SJCRH30 (cell line): ENCODE measurements around the gene PPP1R15B. TPM values are rescaled to one million over a fixed set of nuclear protein-coding genes. Genes with fewer than 3 reads are reported as not detected.
A peak's percentile ranks its signal among the peaks of the same experiment; 100 is the strongest.

Source experiments
- DNase-seq, 2 experiments: peaks; one replicate each; pipeline ENCODE4 v3.0.0-alpha.2; 2015 to 2020
- H3K27ac ChIP-seq: fragments of 250-450 bp; sonication (Bioruptor Pico); 2 replicates; pipeline ENCODE4 v1.5.1; 2020; ENCODE audit warnings: mild to moderate bottlenecking, moderate library complexity
- H3K27me3 ChIP-seq: fragments of 250-450 bp; sonication (Bioruptor Pico); 2 replicates; pipeline ENCODE4 v1.5.1; 2020; ENCODE audit warnings: mild to moderate bottlenecking, moderate library complexity
- H3K36me3 ChIP-seq: fragments of 250-450 bp; sonication (Bioruptor Pico); 2 replicates; pipeline ENCODE4 v1.5.1; 2020; ENCODE audit warnings: mild to moderate bottlenecking, moderate library complexity
- H3K4me1 ChIP-seq: fragments of 250-450 bp; sonication (Bioruptor Pico); 2 replicates; pipeline ENCODE4 v1.5.1; 2020; ENCODE audit warnings: mild to moderate bottlenecking, moderate library complexity
- H3K4me3 ChIP-seq: fragments of 250-450 bp; sonication (Bioruptor Pico); 2 replicates; pipeline ENCODE4 v1.5.1; 2020; ENCODE audit warnings: mild to moderate bottlenecking, moderate library complexity
- H3K9me3 ChIP-seq: fragments of 250-450 bp; sonication (Bioruptor Pico); replicated peaks from 2 replicates; pipeline ENCODE4 v1.5.1; 2020; ENCODE audit warnings: mild to moderate bottlenecking, moderate library complexity
- total RNA-seq: library from RNA; depleted of rRNA; stranded (reverse); fragments of >200 nt; shearing (Covaris generic); gene quantifications from 2 replicates; pipeline ENCODE4 v1.2.3, GENCODE V29; 2014; rRNA removed

Gene PPP1R15B
- total RNA-seq: 67.6 and 71.4 TPM in 2 replicates

DNA sequence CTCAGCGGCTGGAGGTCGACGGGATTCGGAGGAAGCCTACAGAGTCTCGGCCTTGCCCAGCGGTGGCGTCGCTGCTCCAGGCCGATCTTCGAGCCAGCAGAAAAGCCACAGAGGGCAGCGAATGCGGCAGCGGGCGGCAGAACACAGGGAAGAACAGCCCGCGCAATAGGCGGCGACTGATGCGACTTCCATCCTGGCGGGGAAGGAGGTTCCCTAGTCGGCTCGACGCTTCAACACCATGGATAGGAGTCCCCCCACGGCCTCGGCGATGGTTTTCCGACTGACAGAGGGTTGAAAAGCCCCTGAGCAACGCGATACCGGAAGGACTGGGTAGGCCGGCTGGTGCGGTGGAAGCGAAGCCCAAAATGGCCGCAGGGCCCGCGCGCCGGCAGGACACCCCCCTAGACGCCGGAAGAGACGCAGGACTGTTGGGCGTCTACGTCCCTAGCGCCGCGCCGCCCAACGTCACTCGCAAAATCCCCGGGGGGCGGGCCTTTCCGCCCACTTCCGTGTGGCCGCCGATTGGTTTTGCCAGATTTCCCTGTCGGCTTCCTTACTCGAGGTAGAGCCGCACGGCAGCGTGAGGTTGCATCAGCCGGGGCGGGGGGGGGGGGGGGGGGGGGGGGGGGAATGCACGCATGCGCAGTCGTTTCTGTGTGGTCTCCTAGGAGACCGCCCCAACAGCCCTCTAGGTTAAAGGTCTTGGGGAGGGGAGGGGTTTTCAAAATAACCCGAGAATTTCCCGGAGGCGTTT, at the start of gene PPP1R15B:
Gene PPP1R15B (minus strand): TSS at position 367 of the 754 bp plus-strand sequence. CDS start 406 bp downstream, outside the sequence.
- H3K4me1 ChIP-seq: no peaks in the 10 kb centered on the region
- H3K27ac ChIP-seq: peak within 1 kb of the TSS; percentile 83
- no peaks in the 10 kb centered on the region for H3K9me3 ChIP-seq
- H3K36me3 ChIP-seq: peaks cover 27% of the 10 kb centered on the region
- DNase-seq: peak; percentile 99
- peak within 1 kb of the TSS; percentile 96 for H3K4me3 ChIP-seq
- no peaks in the 10 kb centered on the region for H3K27me3 ChIP-seq

- Histone ChIP-seq H3K4me1 (peaks cover 23% of the 10 kb centered on the region), H3K4me3 (no peak overlapping the region), H3K36me3 (no peaks in the 10 kb centered on the region), H3K27ac (no peak overlapping the region), H3K9me3 (no peaks in the 10 kb centered on the region; the same call in 1 of the 2 replicates), H3K27me3 (no peaks in the 10 kb centered on the region)
- DNase-seq: no peak
These were observed 48.7 kb upstream of the PPP1R15B start for GRCh38 chr1:204460346-204460745.

GRCh38 chr1:204459706-204460105, 48.1 kb upstream of the PPP1R15B start:
- no peaks in the 10 kb centered on the region for H3K27me3 ChIP-seq
- H3K27ac ChIP-seq: no peak overlapping the region
- H3K4me1 ChIP-seq: peaks cover 17% of the 10 kb centered on the region
- H3K9me3 ChIP-seq: no peaks in the 10 kb centered on the region; the same call in 1 of the 2 replicates
- H3K4me3 ChIP-seq: no peak overlapping the region
- no peaks in the 10 kb centered on the region for H3K36me3 ChIP-seq
- no peak for DNase-seq

GRCh38 chr1:204457666-204458065, 46.0 kb upstream of the PPP1R15B start:
- Histone ChIP-seq H3K4me3 (no peak overlapping the region), H3K36me3 (no peaks in the 10 kb centered on the region), H3K9me3 (no peaks in the 10 kb centered on the region; the same call in 1 of the 2 replicates), H3K27me3 (no peaks in the 10 kb centered on the region), H3K27ac (no peak overlapping the region), H3K4me1 (peaks cover 9% of the 10 kb centered on the region; the same call in 1 of the 2 replicates)
- DNase-seq: no peak

DNA sequence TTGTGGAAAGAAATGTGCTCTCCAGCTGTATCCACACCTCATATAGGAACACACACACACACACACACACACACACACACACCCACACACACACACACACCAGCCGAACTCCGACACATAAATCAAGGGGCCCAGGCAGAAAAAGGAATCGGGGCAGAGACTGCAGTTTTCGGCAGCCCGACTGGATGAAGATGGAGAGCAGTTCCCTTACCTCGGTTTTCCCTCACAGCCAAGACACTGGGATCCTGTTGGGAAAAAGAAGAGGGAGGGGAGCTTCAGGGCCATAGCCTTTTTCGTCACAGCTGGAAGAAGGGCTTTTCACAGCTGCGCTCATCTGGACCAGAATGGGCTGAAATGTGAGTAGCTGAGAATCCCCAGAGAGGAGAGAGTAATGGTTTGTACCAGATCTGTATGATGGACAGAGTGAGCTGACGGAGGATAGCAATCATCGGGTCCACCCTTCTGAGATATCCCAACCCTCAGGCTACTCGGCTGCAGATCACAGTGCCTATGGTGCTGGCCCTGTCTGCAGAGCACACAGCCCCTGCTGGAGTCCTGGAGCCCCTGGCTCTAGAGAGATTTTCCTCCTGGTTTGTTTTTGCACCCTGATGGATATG, 45.3 kb upstream of the PPP1R15B start:
- H3K4me1 ChIP-seq: peaks cover 9% of the 10 kb centered on the region; the same call in 1 of the 2 replicates

DNA sequence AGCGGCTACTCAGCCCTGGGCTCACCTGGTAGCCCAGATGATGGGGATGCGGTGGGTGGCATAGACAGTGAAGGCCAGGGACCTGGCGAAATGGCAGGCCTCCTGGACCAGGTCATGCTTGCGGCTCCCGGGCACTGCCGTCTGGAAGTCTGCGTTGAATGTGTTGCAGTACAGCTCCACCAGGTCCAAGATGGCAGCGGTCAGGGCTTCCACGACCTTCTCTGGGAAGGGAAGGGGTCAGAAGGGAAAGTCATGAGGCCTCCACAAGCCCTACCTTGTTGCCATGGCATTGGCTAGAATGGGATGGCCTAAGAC, 44.2 kb upstream of the PPP1R15B start:
- H3K27me3 ChIP-seq: no peaks in the 10 kb centered on the region
- H3K4me1 ChIP-seq: peaks cover 9% of the 10 kb centered on the region; the same call in 1 of the 2 replicates
- no peak overlapping the region for H3K27ac ChIP-seq
- no peaks in the 10 kb centered on the region; the same call in 1 of the 2 replicates for H3K9me3 ChIP-seq
- no peaks in the 10 kb centered on the region for H3K36me3 ChIP-seq
- H3K4me3 ChIP-seq: no peak overlapping the region
- DNase-seq: no peak

More for the DNA sequence above, 45.3 kb upstream of the PPP1R15B start:
- DNase-seq: peak; percentile 50 to 75
- Histone ChIP-seq H3K36me3 (no peaks in the 10 kb centered on the region), H3K9me3 (no peaks in the 10 kb centered on the region; the same call in 1 of the 2 replicates), H3K27ac (no peak overlapping the region), H3K27me3 (no peaks in the 10 kb centered on the region), H3K4me3 (no peak overlapping the region)

GRCh38 chr1:204455063-204455830, 43.6 kb upstream of the PPP1R15B start:
- no peaks in the 10 kb centered on the region; the same call in 1 of the 2 replicates for H3K9me3 ChIP-seq
- H3K27me3 ChIP-seq: no peaks in the 10 kb centered on the region
- no peak for DNase-seq
- no peak overlapping the region for H3K4me3 ChIP-seq
- H3K36me3 ChIP-seq: no peaks in the 10 kb centered on the region
- peaks cover 9% of the 10 kb centered on the region; the same call in 1 of the 2 replicates for H3K4me1 ChIP-seq
- no peak overlapping the region for H3K27ac ChIP-seq

DNA sequence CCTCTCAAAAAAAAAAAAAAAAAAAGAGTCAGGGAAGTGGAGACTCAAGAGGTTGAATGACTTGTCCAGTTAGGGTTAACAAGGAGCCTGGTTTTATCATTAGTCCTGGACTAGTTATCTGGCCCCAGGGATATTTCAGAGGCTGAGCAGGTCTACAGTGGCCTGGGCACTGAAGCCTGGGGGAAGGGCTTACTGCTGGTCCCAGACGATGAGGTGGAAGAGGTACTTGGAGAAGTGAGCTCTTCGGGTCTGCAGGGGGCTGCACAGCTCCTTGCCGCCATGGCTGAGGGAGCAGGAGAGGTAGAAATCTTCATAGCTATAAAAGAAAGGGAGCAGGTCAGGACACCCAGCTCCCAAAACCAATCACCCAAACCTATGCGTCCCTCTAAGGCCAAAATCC, 42.9 kb upstream of the PPP1R15B start:
- no peaks in the 10 kb centered on the region for H3K36me3 ChIP-seq
- H3K9me3 ChIP-seq: no peaks in the 10 kb centered on the region; the same call in 1 of the 2 replicates
- no peak overlapping the region for H3K27ac ChIP-seq
- H3K4me3 ChIP-seq: no peak overlapping the region
- no peak for DNase-seq
- no peaks in the 10 kb centered on the region for H3K27me3 ChIP-seq
- peaks cover 9% of the 10 kb centered on the region; the same call in 1 of the 2 replicates for H3K4me1 ChIP-seq

DNA sequence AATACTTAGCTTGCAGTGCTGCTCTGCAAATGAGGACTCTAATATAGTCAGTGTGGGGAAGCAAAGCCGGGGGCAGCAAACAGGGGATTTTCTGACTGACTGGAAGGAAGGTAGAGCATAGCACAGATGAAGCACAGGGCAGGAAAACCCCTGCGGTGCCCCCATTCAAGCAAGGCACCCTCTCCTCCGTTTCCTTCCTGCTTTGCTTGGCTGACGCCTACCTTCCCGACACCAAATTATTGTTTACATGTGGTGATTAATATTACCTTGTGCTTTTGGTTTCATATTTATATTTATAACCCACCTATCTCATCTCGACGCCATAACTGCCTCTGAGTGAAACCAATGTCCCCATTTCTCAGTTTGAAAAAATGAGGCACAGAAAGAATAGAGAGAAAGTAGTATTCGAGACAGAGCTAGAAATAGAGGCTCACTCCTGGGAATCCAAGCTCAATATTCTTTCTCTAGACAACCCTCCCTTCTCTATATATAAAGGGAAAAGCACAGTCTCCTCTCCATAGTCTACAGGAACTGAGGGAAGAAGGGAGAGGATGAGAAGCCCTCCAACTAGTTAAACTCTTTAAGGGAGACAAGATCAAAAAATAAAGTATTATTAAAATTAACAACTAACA, 41.6 kb upstream of the PPP1R15B start:
- H3K4me1 ChIP-seq: peaks cover 9% of the 10 kb centered on the region; the same call in 1 of the 2 replicates
- no peak overlapping the region for H3K27ac ChIP-seq
- no peaks in the 10 kb centered on the region; the same call in 1 of the 2 replicates for H3K9me3 ChIP-seq

GRCh38 chr1:204451352-204452124, 39.9 kb upstream of the PPP1R15B start:
- no peaks in the 10 kb centered on the region for H3K27me3 ChIP-seq
- H3K4me1 ChIP-seq: peaks cover 7% of the 10 kb centered on the region
- DNase-seq: no peak
- H3K36me3 ChIP-seq: no peaks in the 10 kb centered on the region
- H3K9me3 ChIP-seq: no peaks in the 10 kb centered on the region; the same call in 1 of the 2 replicates
- no peak overlapping the region for H3K27ac ChIP-seq
- no peak overlapping the region for H3K4me3 ChIP-seq

More for the DNA sequence above, 41.6 kb upstream of the PPP1R15B start:
- H3K36me3 ChIP-seq: no peaks in the 10 kb centered on the region
- no peak overlapping the region for H3K4me3 ChIP-seq
- no peaks in the 10 kb centered on the region for H3K27me3 ChIP-seq
- no peak for DNase-seq

- Histone ChIP-seq H3K27ac (no peak overlapping the region), H3K4me3 (no peak overlapping the region), H3K4me1 (peaks cover 9% of the 10 kb centered on the region), H3K36me3 (no peaks in the 10 kb centered on the region), H3K9me3 (no peaks in the 10 kb centered on the region), H3K27me3 (no peaks in the 10 kb centered on the region)
- peak; percentile 19 to 24 for DNase-seq
These were observed 39.0 kb upstream of the PPP1R15B start for GRCh38 chr1:204450461-204451257.

DNA sequence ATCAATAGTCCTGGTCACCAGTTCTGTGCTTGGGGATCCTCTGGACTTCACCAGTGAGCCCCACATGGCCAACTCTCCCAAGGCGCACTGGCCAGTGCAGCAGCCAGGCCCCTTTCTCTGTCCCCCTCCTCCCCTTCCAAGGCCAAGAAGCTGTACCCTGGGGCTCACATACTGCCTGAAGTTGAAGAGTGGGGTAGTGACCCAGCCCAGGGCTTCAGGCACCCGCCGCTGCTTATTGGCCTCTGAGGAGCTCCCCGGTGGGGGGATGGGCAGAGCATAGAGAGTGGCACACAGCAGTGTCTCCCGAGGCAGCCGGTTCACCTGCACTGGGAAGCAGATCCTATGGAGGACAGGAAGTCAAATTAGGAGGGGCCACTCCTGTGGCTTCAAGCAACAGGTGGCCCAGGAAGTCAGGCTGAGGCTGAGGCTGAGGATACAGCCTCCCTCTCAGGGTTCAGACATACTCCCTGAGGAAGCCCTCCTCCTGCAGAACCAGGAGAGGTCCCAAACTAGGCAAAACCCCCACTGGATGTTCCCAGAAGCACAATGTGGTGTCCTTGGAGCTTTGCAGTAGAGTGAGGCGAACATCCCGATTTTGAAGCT, 38.2 kb upstream of the PPP1R15B start:
- Histone ChIP-seq H3K9me3 (no peaks in the 10 kb centered on the region), H3K27me3 (no peaks in the 10 kb centered on the region), H3K4me3 (no peak overlapping the region), H3K4me1 (peaks cover 9% of the 10 kb centered on the region), H3K36me3 (no peaks in the 10 kb centered on the region), H3K27ac (no peak overlapping the region)
- no peak for DNase-seq
